Measurements from ENCODE around the gene HES7.

Gene HES7

GRCh38 chr17:8159032-8159400 lies 35.1 kb upstream of the HES7 start:
- TF ChIP-seq CTCF (IDR thresholded peaks at IDR 0.05) = no peak

DNA sequence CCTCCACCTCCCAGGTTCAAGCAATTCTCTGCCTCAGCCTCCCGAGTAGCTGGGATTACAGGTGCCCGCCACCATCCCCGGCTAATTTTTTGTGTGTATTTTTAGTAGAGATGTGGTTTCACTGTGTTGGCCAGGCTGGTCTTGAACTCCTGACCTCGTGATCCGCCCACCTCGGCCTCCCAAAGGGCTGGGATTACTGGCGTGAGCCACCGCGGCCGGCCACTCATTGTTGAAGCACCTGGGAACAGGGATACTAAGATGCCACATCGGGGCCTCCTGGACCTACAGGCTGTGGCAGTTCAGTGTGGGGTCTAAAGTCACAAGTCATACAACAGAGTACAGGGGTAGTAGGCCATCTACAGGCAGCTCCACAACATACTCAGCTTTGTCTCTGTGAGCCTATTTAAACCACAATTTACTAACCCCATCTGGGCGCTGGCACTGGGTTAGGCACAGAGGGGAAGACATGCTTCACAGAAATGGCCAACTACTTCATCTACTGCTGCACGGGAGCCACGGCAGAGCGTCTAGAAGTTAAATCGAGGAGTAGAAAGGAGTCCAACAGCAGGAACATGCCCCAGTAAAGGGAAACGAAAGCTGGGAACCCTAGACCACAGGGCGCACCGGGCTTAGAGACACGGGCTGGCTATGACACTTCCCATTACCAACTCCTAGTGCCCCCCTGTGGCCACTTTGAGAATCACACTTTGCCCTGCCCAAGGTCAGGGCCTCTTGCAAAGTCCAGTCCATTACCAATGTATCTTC lies 34.5 kb upstream of the HES7 start:
- TF ChIP-seq CTCF (IDR thresholded peaks at IDR 0.05) = peak; percentile 87

DNA sequence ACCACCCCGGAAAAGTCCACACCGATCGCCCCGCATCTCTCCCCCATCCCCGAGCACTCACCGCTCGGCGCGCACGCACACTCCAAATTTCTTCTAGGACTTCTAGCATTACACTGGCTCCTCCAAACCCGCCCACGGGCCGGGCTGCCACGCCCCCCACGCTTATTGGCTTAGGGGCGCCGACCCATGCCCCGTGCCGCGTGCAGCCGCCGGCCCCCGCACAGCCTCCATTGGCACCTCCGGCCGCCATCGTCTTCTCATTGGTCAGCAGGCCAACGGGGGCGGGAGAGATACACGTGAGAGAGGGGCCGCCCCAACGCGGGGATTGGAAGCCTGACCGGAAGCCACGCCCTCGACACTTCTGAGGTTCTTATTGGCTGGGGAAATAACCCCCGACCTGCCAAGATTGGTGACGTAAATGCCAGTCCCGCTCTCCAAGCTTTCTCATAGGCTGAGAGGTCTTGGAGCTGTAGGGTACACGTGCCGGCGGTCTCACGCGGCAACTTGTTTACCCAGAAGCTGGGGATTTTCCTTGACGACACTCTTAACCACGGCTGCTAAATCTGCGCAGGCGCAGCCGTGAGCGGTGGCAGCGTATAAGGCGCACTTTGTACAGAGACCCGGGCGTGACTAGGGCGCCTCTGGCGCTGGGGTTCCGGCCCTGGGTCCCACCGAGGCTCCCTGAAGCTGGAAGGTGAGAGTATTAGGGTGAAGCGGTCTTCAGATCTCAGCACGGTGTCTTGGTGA lies 32.5 kb upstream of the HES7 start:
- TF ChIP-seq CTCF (IDR thresholded peaks at IDR 0.05) = no peak

DNA sequence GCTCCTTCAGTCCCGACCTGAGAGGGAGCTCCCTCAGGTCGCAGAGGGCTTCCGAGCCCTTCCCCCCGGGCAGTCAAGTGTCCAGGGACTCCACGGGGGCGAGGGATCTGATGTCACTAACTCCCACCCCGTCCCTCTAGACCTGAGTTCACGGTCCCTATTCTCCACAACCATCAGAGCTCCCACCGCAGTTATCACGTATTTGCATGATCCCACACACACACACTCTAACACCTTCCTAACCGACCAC lies 32.0 kb upstream of the HES7 start:
- TF ChIP-seq CTCF (IDR thresholded peaks at IDR 0.05) = no peak

DNA sequence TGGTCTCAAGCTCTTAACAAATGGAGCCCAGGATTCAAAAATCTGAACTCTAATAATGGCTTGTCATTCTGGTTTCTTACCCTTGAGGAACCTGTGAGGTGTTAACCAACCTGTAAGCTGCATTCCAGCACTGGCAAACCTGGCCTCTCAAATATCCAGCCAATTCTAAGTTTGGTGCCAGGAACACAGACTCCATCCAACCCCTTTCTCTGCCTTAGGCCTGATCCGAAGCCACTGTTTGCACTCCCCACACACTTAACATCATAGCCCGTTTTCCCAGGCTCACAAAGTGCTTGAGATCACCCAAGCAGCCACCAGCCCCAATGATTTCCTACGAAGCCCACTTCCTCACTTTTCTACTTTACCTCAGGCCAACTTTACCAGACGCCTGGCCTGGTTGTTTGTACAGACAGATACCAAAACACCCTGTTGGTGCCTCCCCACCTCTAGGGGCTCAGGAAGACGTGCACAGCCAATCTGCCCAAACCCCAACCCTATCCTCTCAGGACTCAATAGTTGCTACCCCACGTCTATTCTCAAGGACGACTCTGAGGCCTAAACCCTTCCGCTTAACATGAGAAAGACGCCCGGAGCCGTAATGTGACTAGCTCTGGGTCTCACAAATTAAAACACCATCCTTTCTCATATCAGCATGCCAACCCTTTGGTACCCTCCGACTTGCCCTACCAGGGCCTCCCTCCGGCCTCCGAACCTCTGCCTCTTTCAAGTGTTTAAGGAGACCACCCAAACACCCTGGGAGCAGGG lies 31.5 kb upstream of the HES7 start:
- TF ChIP-seq CTCF (IDR thresholded peaks at IDR 0.05) = no peak

DNA sequence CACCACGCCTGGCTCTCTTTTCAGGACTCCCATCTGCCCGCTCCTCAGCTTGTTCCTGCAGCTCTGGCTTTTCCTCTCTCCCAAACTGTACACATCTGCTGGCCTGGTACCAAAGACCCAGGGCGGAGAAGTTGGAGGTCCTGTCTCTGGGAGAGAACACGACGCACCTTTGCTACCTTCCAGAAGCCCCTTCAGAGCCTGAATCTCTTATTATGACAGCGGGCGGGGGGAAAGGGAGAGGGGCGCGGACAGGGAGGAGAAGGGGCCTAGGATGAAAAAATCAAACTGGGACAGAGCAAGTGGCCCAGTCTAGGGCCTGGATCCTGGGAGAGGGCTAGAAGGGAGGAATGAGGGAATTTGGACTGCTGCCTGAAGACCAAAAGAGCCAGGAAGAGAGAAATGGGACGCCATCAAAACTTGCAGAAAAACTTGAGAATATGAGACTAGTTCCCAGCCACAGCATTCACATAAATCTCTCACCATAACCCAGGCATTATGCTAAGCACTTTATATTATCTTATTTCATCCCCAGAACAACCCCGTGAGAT lies 30.8 kb upstream of the HES7 start:
- TF ChIP-seq CTCF (IDR thresholded peaks at IDR 0.05) = no peak

- TF ChIP-seq CTCF (IDR thresholded peaks at IDR 0.05) = no peak
Observed at GRCh38 chr17:8153957-8154607, 30.2 kb upstream of the HES7 start.

Data from LNCAP (cell line).